Memory B cell (primary cell): ENCODE data around the gene PIP5K1B.
A peak's percentile ranks its signal among the peaks of the same experiment; 100 is the strongest.
"Not testable (repeated sequence)": the region's sequence is repeated elsewhere in the genome, so short reads cannot be mapped to it uniquely, and the experiment has no call there.

Experiments
- ATAC-seq: fragments of 150-1000 bp; cut with Tn5 transposase; 2 replicates; pipeline ENCODE4 v1.10.0; 2021; ENCODE audit warnings: low read depth, mild to moderate bottlenecking, moderate library complexity
- DNase-seq, 2 donors: peaks; one replicate each; pipeline ENCODE4 v3.0.0; 2022; ENCODE audit warnings: low spot score in 2 of 2
- H3K27ac Mint-ChIP-seq: one replicate; pipeline ENCODE4 v1.8.0; 2022; ENCODE audit warnings: mild to moderate bottlenecking, moderate library complexity, mixed read lengths
- H3K27me3 Mint-ChIP-seq: one replicate; pipeline ENCODE4 v1.8.0; 2022; ENCODE audit warnings: mixed read lengths
- H3K36me3 Mint-ChIP-seq: one replicate; pipeline ENCODE4 v1.8.0; 2022; ENCODE audit warnings: mild to moderate bottlenecking, mixed read lengths
- H3K4me1 Mint-ChIP-seq: one replicate; pipeline ENCODE4 v1.8.0; 2022; ENCODE audit warnings: mixed read lengths
- H3K4me3 Mint-ChIP-seq: one replicate; pipeline ENCODE4 v1.8.0; 2022; ENCODE audit warnings: mild to moderate bottlenecking, moderate library complexity, mixed read lengths
- H3K9me3 Mint-ChIP-seq: one replicate; pipeline ENCODE4 v1.8.0; 2022; ENCODE audit warnings: mixed read lengths

The PIP5K1B gene

GRCh38 chr9:68981789-68982188, 276.7 kb downstream of the PIP5K1B start:
- H3K27ac Mint-ChIP-seq: no peak overlapping the region
- H3K9me3 Mint-ChIP-seq: no peaks in the 10 kb centered on the region
- no peak overlapping the region for H3K4me3 Mint-ChIP-seq
- H3K36me3 Mint-ChIP-seq: peaks cover 8% of the 10 kb centered on the region
- no peak for DNase-seq
- no peak for ATAC-seq
- peaks cover 17% of the 10 kb centered on the region for H3K4me1 Mint-ChIP-seq
- no peaks in the 10 kb centered on the region for H3K27me3 Mint-ChIP-seq

- H3K4me1 Mint-ChIP-seq: peaks cover 13% of the 10 kb centered on the region
- DNase-seq (no peak), ATAC-seq (no peak)
- peak overlapping the region; percentile 25 for H3K27ac Mint-ChIP-seq
- H3K9me3 Mint-ChIP-seq: no peaks in the 10 kb centered on the region
- H3K27me3 Mint-ChIP-seq: no peaks in the 10 kb centered on the region
- H3K36me3 Mint-ChIP-seq: peaks cover 8% of the 10 kb centered on the region
- H3K4me3 Mint-ChIP-seq: no peak overlapping the region
Observed at GRCh38 chr9:68983008-68983411, 278.0 kb downstream of the PIP5K1B start.

DNA sequence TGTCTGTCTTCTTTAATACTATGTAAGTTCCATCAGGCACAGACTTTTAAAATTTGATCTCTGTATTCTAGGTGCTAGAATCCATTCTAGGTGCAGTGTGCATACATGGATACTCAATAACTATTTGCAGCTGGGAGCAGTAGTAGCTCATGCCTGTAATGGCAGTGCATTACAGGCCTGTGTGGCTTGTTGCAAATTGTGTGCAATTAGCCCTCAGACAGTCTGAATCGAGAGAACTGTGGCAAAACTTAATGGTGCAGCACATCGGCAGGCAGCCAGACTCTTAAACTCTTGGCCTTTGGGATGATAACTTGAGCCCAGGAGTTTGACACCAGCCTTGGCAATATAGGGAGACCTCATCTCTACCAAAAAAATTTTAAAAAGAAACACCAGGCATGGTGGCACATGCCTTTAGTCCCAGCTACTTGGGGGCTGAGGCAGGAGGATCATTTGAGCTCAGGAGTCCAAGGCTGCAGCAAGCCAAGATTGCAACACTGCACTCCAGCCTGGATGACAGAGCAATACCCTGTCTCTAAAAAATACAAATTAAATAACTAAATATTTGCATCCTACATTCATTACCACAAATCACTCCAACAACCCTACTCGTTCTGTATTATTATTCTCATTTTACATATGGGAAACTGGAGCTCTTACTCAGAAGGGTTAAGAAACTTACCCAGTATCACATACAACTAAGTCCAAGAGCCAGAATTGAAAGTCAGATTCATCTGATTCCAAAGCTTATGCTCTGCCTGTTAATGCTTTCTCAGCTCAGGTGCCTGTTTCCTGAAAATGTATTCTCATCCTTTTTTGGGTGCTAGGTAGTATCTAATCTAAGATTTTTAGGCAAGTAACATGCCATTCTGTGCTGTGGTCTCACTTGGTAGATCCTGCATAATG, 278.7 kb downstream of the PIP5K1B start:
- peak overlapping the region; percentile 25 for H3K27ac Mint-ChIP-seq

DNA sequence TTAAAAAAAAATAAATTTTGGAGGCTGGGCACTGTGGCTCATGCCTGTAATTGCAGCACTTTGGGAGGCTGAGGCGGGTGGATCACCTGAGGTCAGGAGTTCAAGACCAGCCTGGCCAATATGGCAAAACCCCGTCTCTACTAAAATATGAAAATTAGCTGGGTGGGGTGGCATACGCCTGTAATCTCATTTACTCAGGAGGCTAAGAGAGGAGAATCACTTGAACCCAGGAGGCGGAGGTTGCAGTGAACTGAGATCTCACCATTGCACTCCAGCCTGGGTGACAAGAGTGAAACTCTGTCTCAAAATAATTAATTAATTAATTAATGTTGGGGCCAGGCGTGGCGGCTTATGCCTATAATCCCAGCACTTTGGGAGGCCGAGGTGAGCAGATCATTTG, 281.9 kb downstream of the PIP5K1B start:
- H3K4me3 Mint-ChIP-seq, DNase-seq, H3K27ac Mint-ChIP-seq, ATAC-seq, H3K27me3 Mint-ChIP-seq, H3K9me3 Mint-ChIP-seq, H3K4me1 Mint-ChIP-seq: not testable (repeated sequence)
- H3K36me3 Mint-ChIP-seq: peaks cover 15% of the 10 kb centered on the region

More for the DNA sequence above, 278.7 kb downstream of the PIP5K1B start:
- Mint-ChIP-seq H3K9me3 (no peaks in the 10 kb centered on the region), H3K4me3 (no peak overlapping the region), H3K27me3 (no peaks in the 10 kb centered on the region), H3K36me3 (peaks cover 6% of the 10 kb centered on the region), H3K4me1 (peaks cover 7% of the 10 kb centered on the region)
- DNase-seq: no peak
- no peak for ATAC-seq

DNA sequence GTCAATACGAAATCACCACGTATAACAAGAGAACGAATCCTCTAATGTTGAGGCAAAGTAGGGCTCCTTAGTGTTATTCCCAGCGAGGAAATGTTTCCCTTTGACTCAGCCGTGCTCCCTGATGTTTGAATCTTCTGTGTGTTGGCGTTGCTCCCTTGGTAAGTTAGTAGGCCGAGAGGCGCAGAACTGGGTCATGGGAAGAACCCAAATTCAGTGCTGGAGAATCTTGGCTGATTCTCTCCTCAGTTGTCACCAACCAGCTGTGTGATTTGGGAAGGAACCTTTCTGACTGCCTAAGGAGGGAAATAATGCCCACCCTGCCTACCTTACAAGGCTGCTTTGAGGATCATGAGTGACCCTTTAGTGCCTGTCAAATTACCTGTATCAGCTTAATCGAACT, 286.4 kb downstream of the PIP5K1B start:
- Mint-ChIP-seq H3K27ac (no peak overlapping the region), H3K27me3 (no peaks in the 10 kb centered on the region), H3K4me1 (peaks cover 6% of the 10 kb centered on the region), H3K9me3 (no peaks in the 10 kb centered on the region), H3K4me3 (no peak overlapping the region), H3K36me3 (peaks cover 19% of the 10 kb centered on the region)
- ATAC-seq (no peak), DNase-seq (no peak)

DNA sequence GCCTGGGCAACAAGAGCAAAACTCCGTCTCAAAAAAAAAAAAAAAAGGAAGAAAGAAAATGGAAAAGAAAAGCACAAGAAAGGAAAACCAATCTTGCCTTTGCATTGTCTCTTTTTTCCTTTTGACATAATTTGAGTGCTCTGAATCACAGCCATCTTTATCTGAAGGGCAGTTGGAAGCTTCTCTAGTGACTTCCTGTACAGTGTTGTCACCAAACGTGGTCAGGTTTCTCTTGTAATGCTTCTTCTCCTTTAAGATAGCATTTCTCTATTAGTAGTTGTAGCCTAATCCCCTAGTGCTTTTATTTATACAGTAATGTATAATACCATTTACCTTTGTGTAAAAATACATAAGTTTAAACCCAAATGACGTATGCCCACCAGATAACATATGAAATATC, 290.7 kb downstream of the PIP5K1B start:
- H3K27me3 Mint-ChIP-seq: no peaks in the 10 kb centered on the region
- DNase-seq: no peak
- peak overlapping the region; percentile 70 for H3K27ac Mint-ChIP-seq
- H3K9me3 Mint-ChIP-seq: no peaks in the 10 kb centered on the region
- ATAC-seq: no peak
- H3K36me3 Mint-ChIP-seq: peaks cover 19% of the 10 kb centered on the region
- H3K4me1 Mint-ChIP-seq: peaks cover 7% of the 10 kb centered on the region
- no peak overlapping the region for H3K4me3 Mint-ChIP-seq

DNA sequence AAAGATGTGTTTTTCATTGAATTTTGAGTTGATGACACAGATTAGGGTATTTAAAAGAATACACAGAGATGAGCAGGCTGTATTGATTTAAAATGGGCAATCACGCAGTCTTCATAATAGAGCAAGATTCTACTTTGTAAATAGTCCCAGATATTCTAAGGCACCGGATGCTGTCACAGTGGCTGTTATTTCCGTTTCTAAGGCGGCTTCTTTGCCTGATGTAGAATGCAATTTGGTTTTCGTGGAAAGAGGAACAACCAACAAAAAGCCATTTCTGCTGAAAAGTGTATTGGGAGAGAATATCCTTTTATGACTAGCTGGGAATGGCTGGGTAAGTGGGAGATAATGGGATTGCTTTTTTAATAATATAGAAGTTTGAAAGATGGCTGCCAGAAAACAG, 291.4 kb downstream of the PIP5K1B start:
- ATAC-seq: no peak
- no peak for DNase-seq
- Mint-ChIP-seq H3K27ac (peak overlapping the region; percentile 70), H3K27me3 (no peaks in the 10 kb centered on the region), H3K4me1 (peaks cover 7% of the 10 kb centered on the region), H3K9me3 (no peaks in the 10 kb centered on the region), H3K36me3 (peaks cover 14% of the 10 kb centered on the region), H3K4me3 (no peak overlapping the region)

DNA sequence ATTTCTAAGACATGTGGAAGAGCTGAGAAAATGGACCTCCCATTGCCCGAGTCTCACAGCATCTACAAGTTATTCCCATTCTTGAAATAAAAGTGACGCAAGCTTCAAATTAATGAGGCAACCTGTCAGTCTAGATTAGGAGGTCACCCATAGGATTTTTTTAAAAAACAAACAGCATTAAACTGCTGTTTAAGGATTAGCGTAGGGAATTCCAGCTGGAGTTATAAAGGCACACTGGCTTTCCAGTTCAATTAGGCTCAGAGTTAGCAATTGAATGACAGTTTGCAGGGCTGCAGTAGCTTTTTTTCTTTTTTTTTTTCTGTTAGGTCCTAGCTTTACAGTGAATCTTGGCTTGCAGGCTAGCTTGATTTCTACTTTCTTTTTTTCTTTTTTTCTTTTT, 292.6 kb downstream of the PIP5K1B start:
- peak overlapping the region; percentile 72 for H3K27ac Mint-ChIP-seq

GRCh38 chr9:68998385-68998784, 293.3 kb downstream of the PIP5K1B start:
- H3K4me3 Mint-ChIP-seq: no peak overlapping the region

More for the DNA sequence above, 292.6 kb downstream of the PIP5K1B start:
- no peak for DNase-seq
- no peak for ATAC-seq
- Mint-ChIP-seq H3K4me1 (peaks cover 7% of the 10 kb centered on the region), H3K9me3 (no peaks in the 10 kb centered on the region), H3K4me3 (no peak overlapping the region), H3K36me3 (peaks cover 15% of the 10 kb centered on the region), H3K27me3 (no peaks in the 10 kb centered on the region)

GRCh38 chr9:68998812-68999211, 293.8 kb downstream of the PIP5K1B start:
- peak overlapping the region; percentile 86 for H3K27ac Mint-ChIP-seq
- H3K4me1 Mint-ChIP-seq: peaks cover 7% of the 10 kb centered on the region
- no peaks in the 10 kb centered on the region for H3K9me3 Mint-ChIP-seq
- ATAC-seq (no peak), DNase-seq (no peak)
- no peaks in the 10 kb centered on the region for H3K27me3 Mint-ChIP-seq
- H3K36me3 Mint-ChIP-seq: peaks cover 11% of the 10 kb centered on the region
- no peak overlapping the region for H3K4me3 Mint-ChIP-seq

More at GRCh38 chr9:68998385-68998784, 293.3 kb downstream of the PIP5K1B start:
- no peaks in the 10 kb centered on the region for H3K9me3 Mint-ChIP-seq
- no peaks in the 10 kb centered on the region for H3K27me3 Mint-ChIP-seq
- peaks cover 7% of the 10 kb centered on the region for H3K4me1 Mint-ChIP-seq
- ATAC-seq: no peak
- no peak for DNase-seq
- H3K36me3 Mint-ChIP-seq: peaks cover 14% of the 10 kb centered on the region
- H3K27ac Mint-ChIP-seq: peak overlapping the region; percentile 72

DNA sequence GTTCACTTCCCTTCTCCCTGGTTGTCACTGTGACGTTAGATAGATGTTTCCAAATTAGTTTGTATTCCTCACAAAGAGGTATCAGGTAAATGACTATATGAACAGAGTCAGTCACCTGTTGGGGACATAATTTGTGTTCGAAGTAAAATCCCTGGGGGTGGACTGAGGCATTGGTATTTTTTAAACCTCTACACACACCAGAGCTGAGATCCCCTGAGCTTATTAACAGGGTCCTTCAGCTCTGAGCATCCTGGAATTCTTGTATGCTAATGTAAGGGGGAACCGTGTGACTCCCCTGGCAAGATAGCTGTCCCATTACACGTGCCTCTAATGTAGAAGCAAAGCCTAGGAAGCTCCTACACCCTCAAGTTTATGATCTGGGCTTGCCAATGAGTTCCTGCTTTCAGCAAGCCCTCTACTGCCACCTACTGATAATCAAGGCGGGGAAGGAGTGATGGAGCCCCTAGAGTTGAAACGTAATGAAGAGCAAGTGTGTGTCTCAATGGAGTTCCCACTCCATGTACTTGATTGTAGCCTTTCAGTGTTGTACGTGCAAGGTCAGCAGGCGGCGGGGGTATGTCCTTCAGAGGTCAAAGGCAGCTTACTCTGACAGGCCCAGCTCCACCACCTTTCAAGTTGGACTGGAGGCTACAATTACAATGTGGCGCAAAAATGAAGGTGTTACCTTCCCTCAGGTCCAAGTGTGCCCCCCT, 294.5 kb downstream of the PIP5K1B start:
- peak overlapping the region; percentile 86 for H3K27ac Mint-ChIP-seq
- DNase-seq: peak; percentile 55 to 57
- H3K9me3 Mint-ChIP-seq: no peaks in the 10 kb centered on the region
- peaks cover 11% of the 10 kb centered on the region for H3K36me3 Mint-ChIP-seq
- peak; percentile 94 for ATAC-seq
- peaks cover 7% of the 10 kb centered on the region for H3K4me1 Mint-ChIP-seq
- H3K4me3 Mint-ChIP-seq: no peak overlapping the region
- H3K27me3 Mint-ChIP-seq: no peaks in the 10 kb centered on the region

- no peaks in the 10 kb centered on the region for H3K4me1 Mint-ChIP-seq
- ATAC-seq (no peak), DNase-seq (no peak)
- H3K27ac Mint-ChIP-seq: no peak overlapping the region
- peaks cover 11% of the 10 kb centered on the region for H3K36me3 Mint-ChIP-seq
- no peaks in the 10 kb centered on the region for H3K27me3 Mint-ChIP-seq
- H3K4me3 Mint-ChIP-seq: no peak overlapping the region
- no peaks in the 10 kb centered on the region for H3K9me3 Mint-ChIP-seq
Observed at GRCh38 chr9:69001921-69002320, 296.9 kb downstream of the PIP5K1B start.

GRCh38 chr9:69003051-69003450, 298.0 kb downstream of the PIP5K1B start:
- ATAC-seq (no peak), DNase-seq (no peak)
- H3K4me1 Mint-ChIP-seq: no peaks in the 10 kb centered on the region
- H3K36me3 Mint-ChIP-seq: peaks cover 14% of the 10 kb centered on the region
- H3K27ac Mint-ChIP-seq: no peak overlapping the region
- no peak overlapping the region for H3K4me3 Mint-ChIP-seq
- no peaks in the 10 kb centered on the region for H3K9me3 Mint-ChIP-seq
- H3K27me3 Mint-ChIP-seq: no peaks in the 10 kb centered on the region

DNA sequence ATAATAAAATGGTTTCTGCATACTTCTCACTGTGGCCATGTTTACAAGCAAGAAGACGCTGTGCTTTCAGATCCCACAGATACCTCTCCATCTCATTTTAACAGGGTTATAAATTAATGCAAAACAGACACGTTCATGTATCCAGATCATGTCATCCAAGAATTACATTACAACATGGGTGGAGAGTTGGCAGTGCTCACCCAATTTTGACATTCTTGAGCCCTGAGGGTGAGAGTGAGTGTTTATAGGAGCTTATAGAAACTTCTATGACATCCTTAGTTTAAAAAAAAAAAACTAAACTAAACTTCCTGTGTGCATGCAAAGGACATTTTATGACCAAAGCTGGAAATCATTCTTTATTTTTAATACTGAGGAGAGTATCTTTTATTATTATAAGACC, 299.8 kb downstream of the PIP5K1B start:
- Mint-ChIP-seq H3K4me1 (no peaks in the 10 kb centered on the region), H3K36me3 (peaks cover 20% of the 10 kb centered on the region), H3K27ac (no peak overlapping the region), H3K9me3 (no peaks in the 10 kb centered on the region), H3K27me3 (no peaks in the 10 kb centered on the region), H3K4me3 (no peak overlapping the region)
- DNase-seq (no peak), ATAC-seq (no peak)
